GM18909 (cell line): ENCODE measurements around the gene RHOU.
"Not testable (repeated sequence)": the region's sequence is repeated elsewhere in the genome, so short reads cannot be mapped to it uniquely, and the experiment has no call there.

Source experiments
- ATAC-seq: cut with Tn5 transposase; IDR thresholded peaks from one replicate; pipeline ENCODE4 v1.9.1; 2021; ENCODE audit warnings: mild to moderate bottlenecking; ENCODE audit not compliant: unreplicated experiment, poor library complexity

Gene RHOU

GRCh38 chr1:228734881-228735801, at the start of gene RHOU:
TSS of gene RHOU (plus strand) at chr1:228735479. CDS start at chr1:228735743, 264 bp downstream.
- peak; percentile 80 for ATAC-seq

GRCh38 chr1:228687587-228687986, 47.7 kb upstream of the RHOU start:
- no peak for ATAC-seq

DNA sequence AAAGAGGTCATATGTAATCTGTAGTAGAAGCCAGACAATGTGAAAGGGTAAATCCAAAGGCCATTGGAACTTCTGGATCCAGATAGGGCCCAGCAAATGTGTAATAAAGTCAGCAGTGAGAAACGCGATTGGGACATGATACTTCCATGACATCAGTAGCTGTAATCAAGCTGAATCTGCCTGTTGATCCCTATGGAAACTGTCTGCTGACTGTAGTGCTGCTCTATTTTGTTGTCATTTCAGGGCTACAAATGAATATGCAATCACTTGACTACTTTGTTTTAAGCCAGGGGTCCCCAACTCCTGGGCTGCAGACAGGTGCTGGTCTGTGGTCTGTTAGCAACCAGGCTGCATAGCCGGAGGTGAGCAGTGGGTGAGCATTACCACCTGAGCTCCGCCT, 46.0 kb upstream of the RHOU start:
- no peak for ATAC-seq

DNA sequence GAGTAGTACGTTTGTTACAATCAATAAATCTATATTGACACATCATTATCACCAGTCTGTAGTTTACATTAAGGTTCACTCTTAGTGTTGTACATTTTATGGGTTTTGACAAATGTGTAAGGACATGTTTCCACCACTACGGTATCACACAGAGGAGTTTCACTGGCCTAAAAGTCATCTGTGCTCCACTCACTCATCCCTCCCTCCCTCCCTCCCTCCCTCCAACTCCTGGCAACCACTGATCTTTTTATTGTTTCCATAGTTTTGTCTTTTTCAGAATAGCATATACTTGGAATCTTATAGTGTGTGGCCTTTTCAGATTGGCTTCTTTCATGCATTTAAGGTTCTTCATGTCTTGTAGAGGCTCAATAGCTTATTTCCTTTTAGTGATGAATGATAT, 44.1 kb upstream of the RHOU start:
- ATAC-seq, result no peak

DNA sequence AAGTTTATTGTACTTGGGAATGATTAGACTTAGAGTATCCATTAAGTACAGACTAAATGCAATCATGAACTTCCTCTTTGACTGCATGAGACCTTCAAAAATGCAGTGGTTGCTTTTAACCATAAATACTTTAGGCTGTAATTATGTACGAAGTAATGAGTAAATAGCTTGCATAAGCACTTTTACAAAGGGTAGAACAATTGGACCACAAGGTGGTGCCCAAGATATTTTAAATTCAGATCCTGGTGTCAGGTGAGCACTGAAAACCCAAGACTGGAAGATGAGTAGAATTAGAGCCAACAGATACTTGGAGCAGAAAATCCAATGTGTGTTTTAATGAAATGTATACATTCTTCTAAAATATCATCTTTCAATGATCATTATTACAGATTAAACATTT, 43.4 kb upstream of the RHOU start:
- ATAC-seq, result no peak

- ATAC-seq, result not testable (repeated sequence)
Measured at GRCh38 chr1:228694447-228694846, 40.8 kb upstream of the RHOU start.

GRCh38 chr1:228695015-228695955, 40.0 kb upstream of the RHOU start:
- ATAC-seq, result no peak

DNA sequence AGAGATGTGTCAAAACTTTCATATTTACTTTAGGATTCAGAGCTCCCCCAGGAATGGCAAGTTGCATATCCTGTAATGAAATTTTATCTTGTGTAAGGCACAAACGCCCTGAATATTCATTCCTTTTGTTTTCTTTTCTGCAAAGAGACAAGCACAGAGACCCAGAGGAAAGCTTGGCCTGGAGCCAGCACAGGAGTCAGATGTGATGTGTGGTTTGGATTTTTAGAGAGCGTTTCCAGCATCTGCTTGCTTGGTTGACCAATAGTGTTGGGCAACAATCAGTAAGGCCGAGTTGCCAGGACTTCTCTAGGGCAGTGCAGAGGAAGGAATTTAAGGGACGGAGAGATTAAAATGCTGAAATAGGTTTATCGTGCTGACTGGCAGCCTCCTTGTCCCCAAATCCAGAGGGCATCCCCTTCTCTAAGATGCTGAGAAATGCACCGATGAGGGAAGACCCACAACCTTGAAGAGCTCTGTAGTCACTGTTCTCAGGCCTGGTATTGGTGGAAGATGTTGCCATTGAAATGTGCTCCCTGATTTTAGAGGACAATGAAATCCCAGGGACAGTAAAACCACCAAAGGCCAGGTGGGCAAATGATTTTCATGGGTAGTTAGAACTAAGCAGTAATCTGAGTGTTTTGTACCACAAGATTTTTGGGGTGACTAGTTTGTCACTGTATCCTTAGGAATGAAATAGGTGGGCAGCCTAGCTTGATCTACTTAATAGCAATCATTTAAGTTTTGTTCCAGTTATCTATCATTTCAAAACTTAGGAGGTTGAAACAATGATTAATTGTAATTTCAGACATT, 37.9 kb upstream of the RHOU start:
- ATAC-seq, result no peak

GRCh38 chr1:228698017-228698329, 37.3 kb upstream of the RHOU start:
- no peak for ATAC-seq

DNA sequence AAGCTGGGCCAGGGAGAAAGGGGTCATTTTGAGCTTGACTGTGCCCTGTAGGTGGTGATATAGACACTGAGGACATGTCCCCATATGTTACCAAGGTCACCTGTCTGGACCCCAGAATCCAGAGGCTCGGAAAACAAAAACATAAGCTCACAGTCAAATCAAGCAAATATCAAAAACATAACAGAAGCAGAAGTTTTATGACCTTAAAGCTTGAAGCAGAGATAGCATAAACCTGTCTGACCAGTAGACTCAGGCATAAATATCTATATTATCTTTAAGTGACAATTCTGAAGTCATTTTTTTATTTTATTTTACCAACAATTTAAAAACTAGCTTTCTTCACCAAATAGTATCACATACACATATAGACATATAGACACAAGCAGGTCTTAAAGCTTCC, 32.8 kb upstream of the RHOU start:
- ATAC-seq, result no peak

DNA sequence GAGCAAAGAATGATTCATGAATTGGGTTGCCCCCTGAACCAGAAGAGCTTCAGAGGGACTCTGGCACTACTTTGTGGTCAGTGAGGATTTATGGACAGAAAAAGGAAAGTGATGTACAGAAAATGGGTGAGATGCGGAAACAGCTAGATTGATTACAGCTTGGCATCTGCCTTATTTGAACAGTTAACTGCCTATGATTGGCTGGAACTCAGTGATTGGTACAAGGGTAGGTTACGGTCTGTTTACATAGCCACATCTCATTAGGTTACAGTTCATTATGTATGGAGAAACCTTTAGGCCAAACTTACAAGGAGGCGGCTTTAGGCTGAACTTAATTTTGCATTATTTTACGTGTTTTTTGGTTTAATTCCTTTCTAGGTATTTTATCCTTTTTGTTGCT, 29.0 kb upstream of the RHOU start:
- ATAC-seq, result no peak

DNA sequence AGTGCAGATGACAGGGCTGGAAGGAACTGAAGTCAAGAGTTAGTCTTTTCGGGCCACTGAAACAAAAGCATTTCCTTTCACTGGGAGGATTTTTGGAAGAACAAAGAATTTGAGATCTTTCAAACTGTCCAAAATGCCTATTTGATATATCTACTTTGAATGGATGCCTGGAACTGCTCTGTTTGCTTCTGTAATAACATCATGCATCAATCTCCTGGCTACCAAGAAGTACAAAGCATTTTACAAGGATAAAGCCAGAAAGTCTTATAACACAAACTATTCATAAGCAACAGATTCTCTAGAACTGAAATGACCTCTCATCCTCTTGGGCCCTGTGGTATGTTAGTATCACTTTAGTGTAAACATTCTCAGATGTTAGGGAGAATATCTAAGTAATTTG, 18.2 kb upstream of the RHOU start:
- ATAC-seq, result no peak

- no peak for ATAC-seq
Measured at GRCh38 chr1:228721407-228721806, 13.9 kb upstream of the RHOU start.

GRCh38 chr1:228723287-228723686, 12.0 kb upstream of the RHOU start:
- no peak for ATAC-seq

- no peak for ATAC-seq
Measured at GRCh38 chr1:228723921-228724320, 11.4 kb upstream of the RHOU start.

DNA sequence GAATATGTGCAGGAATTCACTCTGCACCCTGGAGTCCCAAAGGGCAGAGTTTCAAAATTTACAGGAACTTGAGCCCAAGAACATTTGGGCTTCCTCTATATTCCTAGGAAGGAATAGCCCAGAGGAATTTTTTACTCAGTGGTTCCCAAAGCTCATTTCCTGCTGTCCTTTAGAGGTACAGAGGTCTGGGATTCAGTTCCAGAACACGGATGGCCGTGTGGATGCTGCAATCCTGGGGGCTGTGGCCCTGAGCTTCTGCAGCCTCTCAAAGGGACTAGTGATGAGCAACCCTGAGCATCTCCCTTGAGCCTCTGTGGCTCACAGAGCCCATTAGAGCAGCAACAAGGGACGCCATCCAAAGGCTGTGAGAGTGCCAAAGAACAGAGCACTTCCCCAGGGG, 10.1 kb upstream of the RHOU start:
- no peak for ATAC-seq

DNA sequence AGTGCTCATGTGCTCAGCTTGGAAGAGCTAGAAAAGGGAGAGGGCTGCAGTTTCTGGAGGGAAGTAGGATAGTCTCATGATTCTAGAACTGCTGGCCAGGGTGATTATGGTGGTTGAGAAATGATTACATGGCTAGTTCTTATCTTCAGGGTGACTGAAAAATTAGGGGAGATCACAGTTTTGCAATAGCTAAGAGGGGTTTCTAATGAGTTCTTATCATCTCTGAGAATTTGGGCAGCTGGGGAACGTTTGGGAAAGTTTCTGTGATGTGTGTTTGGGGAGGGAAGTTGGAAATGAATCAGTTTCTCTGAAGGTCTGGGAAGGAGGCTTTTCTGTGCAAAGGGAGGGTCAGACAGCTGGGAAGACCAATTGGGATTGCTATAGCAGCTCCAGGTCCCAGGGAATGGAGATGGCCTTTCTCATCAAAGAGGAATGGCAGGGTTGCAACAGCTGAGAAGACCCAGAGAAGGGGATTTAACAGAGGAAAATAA, 7.6 kb upstream of the RHOU start:
- ATAC-seq, result no peak

- ATAC-seq, result no peak
Measured at GRCh38 chr1:228732426-228732825, 2.9 kb upstream of the RHOU start.

DNA sequence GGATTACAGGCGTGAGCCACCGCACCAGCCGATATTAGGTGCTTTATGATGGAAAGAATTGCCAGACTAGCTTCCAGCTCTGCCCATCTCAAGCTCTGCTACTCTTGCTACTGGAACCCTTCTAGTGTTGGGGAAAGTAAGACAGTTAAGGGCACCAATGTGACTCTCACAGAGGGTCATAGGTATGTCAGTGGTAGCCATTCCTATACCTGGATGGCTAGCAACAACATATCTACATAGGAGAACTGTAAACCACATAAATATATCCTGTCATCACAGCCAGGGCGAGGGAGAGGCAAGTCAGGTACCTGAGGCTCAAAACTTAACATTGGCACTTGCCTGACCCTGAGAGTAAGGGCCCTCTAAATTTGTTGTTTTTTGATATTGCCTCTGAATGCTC, 1.7 kb upstream of the RHOU start:
- ATAC-seq, result no peak

GRCh38 chr1:228735871-228736586, 750 bp downstream of the RHOU start:
- ATAC-seq, result no peak
